GM23248 (cell line): ENCODE results near the gene HEBP2. TPM values are rescaled to one million over a fixed set of nuclear protein-coding genes. Genes with fewer than 3 reads are reported as not detected.

Source experiments
- DNase-seq: peaks from one replicate; pipeline ENCODE4 v3.0.0-alpha.2; 2015
- H2AFZ ChIP-seq: fragments of 200-600 bp; sonication (generic); 2 replicates; pipeline ENCODE4 v1.6.1; 2016; ENCODE audit warnings: antibody characterized with exemption
- H3F3A ChIP-seq: fragments of 200-600 bp; sonication (generic); 2 replicates; pipeline ENCODE4 v1.6.1; 2016; ENCODE audit warnings: mild to moderate bottlenecking, antibody characterized with exemption, mixed run types; ENCODE audit not compliant: insufficient read depth
- H3K27ac ChIP-seq: fragments of 200-600 bp; sonication (generic); 2 replicates; pipeline ENCODE4 v1.5.1; 2016; ENCODE audit warnings: mild to moderate bottlenecking
- H3K27me3 ChIP-seq: fragments of 200-600 bp; sonication (generic); replicated peaks from 2 replicates; pipeline ENCODE4 v1.6.1; 2016; ENCODE audit warnings: mild to moderate bottlenecking; ENCODE audit not compliant: insufficient read depth
- H3K36me3 ChIP-seq: fragments of 200-600 bp; sonication (generic); 2 replicates; pipeline ENCODE4 v1.6.1; 2016; ENCODE audit warnings: low read depth, mild to moderate bottlenecking
- H3K4me1 ChIP-seq: fragments of 200-600 bp; sonication (generic); 2 replicates; pipeline ENCODE4 v1.6.1; 2016; ENCODE audit warnings: mild to moderate bottlenecking; ENCODE audit not compliant: insufficient read depth
- H3K4me2 ChIP-seq: fragments of 200-600 bp; sonication (generic); one replicate; pipeline ENCODE4 v1.6.1; 2016; ENCODE audit warnings: mild to moderate bottlenecking; ENCODE audit not compliant: unreplicated experiment
- H3K4me3 ChIP-seq: fragments of 200-600 bp; sonication (generic); 2 replicates; pipeline ENCODE4 v1.5.1; 2016; ENCODE audit warnings: mild to moderate bottlenecking
- H3K79me2 ChIP-seq: fragments of 200-600 bp; sonication (generic); 2 replicates; pipeline ENCODE4 v1.6.1; 2016; ENCODE audit warnings: mild to moderate bottlenecking; ENCODE audit not compliant: insufficient read depth
- H3K9ac ChIP-seq: fragments of 200-600 bp; sonication (generic); 2 replicates; pipeline ENCODE4 v1.6.1; 2016; ENCODE audit warnings: mild to moderate bottlenecking
- H3K9me2 ChIP-seq: fragments of 200-600 bp; sonication (generic); 2 replicates; pipeline ENCODE4 v1.6.1; 2016; ENCODE audit warnings: mixed run types, mild to moderate bottlenecking, moderate library complexity; ENCODE audit not compliant: insufficient read depth
- H3K9me3 ChIP-seq: fragments of 200-600 bp; sonication (generic); one replicate; pipeline ENCODE4 v1.6.1; 2017; ENCODE audit warnings: low read depth
- H4K20me1 ChIP-seq: fragments of 200-600 bp; sonication (generic); 2 replicates; pipeline ENCODE4 v1.6.0; 2016; ENCODE audit not compliant: insufficient read depth
- EZH2 ChIP-seq: fragments of 200-600 bp; sonication (generic); IDR thresholded peaks from 2 replicates; pipeline ENCODE4 v1.6.1; 2018; ENCODE audit warnings: antibody characterized with exemption, mild to moderate bottlenecking; ENCODE audit not compliant: insufficient read depth, poor library complexity, severe bottlenecking
- EZH2phosphoT487 ChIP-seq: fragments of 200-600 bp; sonication (generic); IDR thresholded peaks from 2 replicates; pipeline ENCODE4 v1.6.1; 2018; ENCODE audit warnings: antibody characterized with exemption, moderate library complexity, mild to moderate bottlenecking, low read depth; ENCODE audit not compliant: insufficient read depth
- WGBS, 2 experiments: methylation state at CpG; one replicate each; pipeline ENCODE4 v1.1.6; 2015 to 2017; ENCODE audit warnings: low lambda C conversion rate in 2 of 2, low coverage in 1 of 2; ENCODE audit errors: missing lambda C conversion rate in 2 of 2; 5-methylcytosine and 5-hydroxymethylcytosine counted together
- in situ Hi-C: fragments of 300-500 bp; cut with MboI; formaldehyde crosslinking; loops from 2 replicates; pipeline ENCODE4 v1.15.0; 2020
- microRNA-seq: library from miRNA; unstranded; fragments of <30 nt; microRNA quantifications from one replicate; pipeline ENCODE4, GENCODE V29; 2016; ENCODE audit warnings: borderline number of aligned reads
- polyA plus RNA-seq: library from polyadenylated mRNA; unstranded; fragments of >200 nt; fragmentation: Nextera tagmentation; extraction: Ambion mirVana; gene quantifications from 2 replicates; pipeline ENCODE4 v1.2.1, GENCODE V29; 2016
- small RNA-seq: library from RNA; depleted of rRNA; stranded (forward); fragments of <200 nt; gene quantifications from one replicate; pipeline ENCODE3, GENCODE V24; 2014; ENCODE audit warnings: low read depth, low replicate concordance
- total RNA-seq: library from RNA; depleted of rRNA; stranded (reverse); fragments of >200 nt; shearing (Covaris generic); gene quantifications from 2 replicates; pipeline ENCODE4 v1.2.3, GENCODE V29; 2014; rRNA removed

Gene HEBP2
- total and polyA plus RNA-seq, 2 experiments from 2014 or later: 62.8 to 102 TPM

DNA sequence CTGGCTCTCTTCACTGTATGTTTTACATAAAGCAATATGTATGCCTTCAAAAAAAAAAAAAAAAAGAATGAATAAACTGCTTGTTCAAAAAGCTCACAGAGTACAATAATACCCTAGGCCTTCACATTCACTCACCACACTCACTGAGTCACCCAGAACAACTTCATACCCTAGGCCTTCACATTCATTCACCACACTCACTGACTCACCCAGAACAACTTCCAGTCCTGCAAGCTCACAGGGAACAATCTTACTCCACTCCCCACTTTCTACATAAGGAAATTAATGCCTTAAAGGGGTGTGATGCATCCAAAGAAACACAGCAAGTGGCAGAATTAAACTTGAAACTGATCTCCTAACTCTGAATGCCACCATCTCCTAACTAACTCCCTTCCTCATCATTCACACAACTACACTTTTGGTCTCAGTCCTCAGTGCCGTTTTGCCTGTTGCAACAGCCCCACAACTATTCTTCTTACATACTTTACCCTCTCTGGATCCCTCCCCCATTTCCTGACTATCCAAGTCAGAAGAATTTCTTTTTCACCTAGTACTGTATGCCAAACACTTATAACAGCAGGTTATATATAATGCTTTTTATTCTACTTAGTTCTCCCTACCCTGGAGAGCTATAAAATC lies 61.1 kb downstream of the HEBP2 start:
- TF ChIP-seq EZH2 (no peak), EZH2phosphoT487 (no peak)
- no peaks in the 10 kb centered on the region for H3K9me2 ChIP-seq
- H3K27me3 ChIP-seq: no peaks in the 10 kb centered on the region
- peak overlapping the region; percentile 60 for H3K4me3 ChIP-seq
- no peaks in the 10 kb centered on the region for H3K36me3 ChIP-seq
- H3K27ac ChIP-seq: peak overlapping the region; percentile 79
- no peaks in the 10 kb centered on the region for H4K20me1 ChIP-seq
- peak overlapping the region; percentile 66 for H2AFZ ChIP-seq
- in situ Hi-C loops: no loop called here
- H3F3A ChIP-seq: peaks cover 18% of the 10 kb centered on the region
- H3K9ac ChIP-seq: peak overlapping the region; percentile 45
- H3K9me3 ChIP-seq: no peaks in the 10 kb centered on the region
- no peaks in the 10 kb centered on the region for H3K79me2 ChIP-seq
- H3K4me2 ChIP-seq: peak overlapping the region; percentile 78
- peak; percentile 95 for DNase-seq
- WGBS, 2 experiments: 4 to 9% methylated on average over 1 of the region's 1 CpG
- H3K4me1 ChIP-seq: peaks cover 14% of the 10 kb centered on the region

DNA sequence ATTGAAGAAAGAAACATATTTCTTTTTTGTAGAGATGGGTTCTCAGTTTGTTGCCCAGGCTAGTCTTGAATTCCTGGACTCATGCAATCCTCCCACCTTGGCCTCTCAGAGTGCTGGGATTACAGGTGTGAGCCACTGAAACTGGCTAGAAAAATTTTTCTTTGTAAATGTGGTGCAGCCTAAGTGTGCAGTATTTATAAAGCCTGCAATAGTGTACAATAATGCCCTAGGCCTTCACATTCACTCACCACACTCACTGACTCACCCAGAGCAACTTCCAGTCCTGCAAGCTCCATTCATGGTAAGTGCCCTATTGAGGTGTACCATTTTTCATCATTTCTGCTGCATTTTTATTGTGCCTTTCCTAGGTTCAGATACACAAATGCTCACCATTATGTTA lies 63.9 kb downstream of the HEBP2 start:
- no peak for TF ChIP-seq EZH2
- TF ChIP-seq EZH2phosphoT487: no peak
- no peak for DNase-seq
- Histone ChIP-seq H3K27me3 (no peaks in the 10 kb centered on the region), H3K36me3 (no peaks in the 10 kb centered on the region), H3K4me2 (no peak overlapping the region), H3K9me3 (no peaks in the 10 kb centered on the region), H3K4me3 (no peak overlapping the region), H3K9ac (no peak overlapping the region), H3K9me2 (no peaks in the 10 kb centered on the region), H3K27ac (no peak overlapping the region), H4K20me1 (no peaks in the 10 kb centered on the region), H3K4me1 (peaks cover 14% of the 10 kb centered on the region), H2AFZ (no peak overlapping the region), H3K79me2 (no peaks in the 10 kb centered on the region), H3F3A (peaks cover 18% of the 10 kb centered on the region)
- in situ Hi-C loops: no loop called here

DNA sequence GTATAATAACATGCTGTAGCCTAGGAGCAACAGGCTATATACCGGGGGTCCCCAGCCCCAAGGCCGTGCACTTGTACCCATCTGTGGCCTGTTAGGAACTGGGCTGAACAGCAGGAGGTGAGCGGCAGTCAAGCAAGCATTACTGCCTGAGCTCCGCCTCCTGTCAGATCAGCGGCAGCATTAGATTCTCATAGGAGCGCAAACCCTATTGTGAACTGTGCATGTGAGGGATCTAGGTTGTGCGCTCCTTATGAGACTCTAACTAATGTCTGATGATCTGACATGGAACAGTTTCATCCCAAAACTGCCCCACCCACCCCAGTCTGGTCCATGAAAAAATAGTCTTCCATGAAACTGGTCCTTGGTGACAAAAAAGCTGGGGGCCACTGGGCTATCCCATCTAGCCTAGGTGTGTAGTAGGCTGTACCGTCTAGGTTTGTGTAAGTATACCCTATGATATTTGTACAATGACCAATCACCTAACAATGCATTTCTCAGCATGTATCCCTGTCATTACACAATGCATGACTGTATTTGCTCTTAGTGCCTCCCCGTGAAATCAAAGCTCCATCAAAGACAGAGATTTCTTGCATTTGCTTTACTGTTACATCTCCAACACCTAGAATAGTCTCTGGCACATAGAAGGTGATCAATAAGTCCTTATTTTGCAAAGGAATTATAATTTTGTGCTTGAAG lies 64.4 kb downstream of the HEBP2 start:
- Histone ChIP-seq H3K4me1 (peaks cover 14% of the 10 kb centered on the region), H4K20me1 (no peaks in the 10 kb centered on the region), H3K79me2 (no peaks in the 10 kb centered on the region), H3K27ac (no peak overlapping the region), H3K4me3 (no peak overlapping the region), H3F3A (peaks cover 18% of the 10 kb centered on the region), H3K4me2 (no peak overlapping the region), H3K9me2 (no peaks in the 10 kb centered on the region), H3K27me3 (no peaks in the 10 kb centered on the region), H2AFZ (no peak overlapping the region), H3K9ac (no peak overlapping the region), H3K36me3 (no peaks in the 10 kb centered on the region), H3K9me3 (no peaks in the 10 kb centered on the region)
- WGBS, 2 experiments: 79 to 83% methylated on average over 9 of the region's 9 CpGs
- peak; percentile 66 for DNase-seq
- in situ Hi-C loops: no loop called here
- no peak for TF ChIP-seq EZH2
- TF ChIP-seq EZH2phosphoT487: no peak

Small RNA genes within 50 kb of the gene (microRNA-seq; reads per million reads assigned to microRNA genes)
- not detected for gene MIR3145

Small RNA genes within 50 kb of the gene (small RNA-seq; reads per million reads assigned to genes)
- gene AL031003.1 (not detected), gene AL391669.1 (not detected), gene MIR3145 (not detected)

Other genes with a start within 250 kb of the HEBP2 start
- 0.11 and 0.13 TPM in 2 replicates for gene ARFGEF3, start 242.3 kb upstream of the HEBP2 start, total RNA-seq
- 0.06 TPM in 2 replicates for gene ARFGEF3, start 242.3 kb upstream of the HEBP2 start, polyA plus RNA-seq
- not detected in 2 replicates for gene PBOV1, start 185.7 kb upstream of the HEBP2 start, total RNA-seq
- gene PBOV1, start 185.7 kb upstream of the HEBP2 start, polyA plus RNA-seq: not detected in 2 replicates
- gene SMIM28, start 26.3 kb upstream of the HEBP2 start, total RNA-seq: not detected in 2 replicates
- gene SMIM28, start 26.3 kb upstream of the HEBP2 start, polyA plus RNA-seq: not detected in 2 replicates
- gene NHSL1, start 95.3 kb downstream of the HEBP2 start, total RNA-seq: 6.2 and 9.4 TPM in 2 replicates
- 3.3 and 3.4 TPM in 2 replicates for gene NHSL1, start 95.3 kb downstream of the HEBP2 start, polyA plus RNA-seq